Right kidney (tissue), 9 donors: ENCODE measurements around the gene MT1A.

Experiments used
- DNase-seq: peaks from one replicate; pipeline ENCODE4 v3.0.0-alpha.2; 2016
- long read RNA-seq, 8 donors: transcript quantifications; one replicate each; lab custom pipeline, GENCODE V29; 2026

The MT1A gene
- long read RNA-seq, donor 1 = 0 reads
- long read RNA-seq, donor 2 = 0 reads
- long read RNA-seq, donor 3 = 0 reads
- long read RNA-seq, donor 4 = 0 reads
- long read RNA-seq, donor 5 = 0 reads
- long read RNA-seq, donor 6 = 0 reads
- long read RNA-seq, donor 7 = 0 reads
- long read RNA-seq, donor 8 = 0 reads

DNA sequence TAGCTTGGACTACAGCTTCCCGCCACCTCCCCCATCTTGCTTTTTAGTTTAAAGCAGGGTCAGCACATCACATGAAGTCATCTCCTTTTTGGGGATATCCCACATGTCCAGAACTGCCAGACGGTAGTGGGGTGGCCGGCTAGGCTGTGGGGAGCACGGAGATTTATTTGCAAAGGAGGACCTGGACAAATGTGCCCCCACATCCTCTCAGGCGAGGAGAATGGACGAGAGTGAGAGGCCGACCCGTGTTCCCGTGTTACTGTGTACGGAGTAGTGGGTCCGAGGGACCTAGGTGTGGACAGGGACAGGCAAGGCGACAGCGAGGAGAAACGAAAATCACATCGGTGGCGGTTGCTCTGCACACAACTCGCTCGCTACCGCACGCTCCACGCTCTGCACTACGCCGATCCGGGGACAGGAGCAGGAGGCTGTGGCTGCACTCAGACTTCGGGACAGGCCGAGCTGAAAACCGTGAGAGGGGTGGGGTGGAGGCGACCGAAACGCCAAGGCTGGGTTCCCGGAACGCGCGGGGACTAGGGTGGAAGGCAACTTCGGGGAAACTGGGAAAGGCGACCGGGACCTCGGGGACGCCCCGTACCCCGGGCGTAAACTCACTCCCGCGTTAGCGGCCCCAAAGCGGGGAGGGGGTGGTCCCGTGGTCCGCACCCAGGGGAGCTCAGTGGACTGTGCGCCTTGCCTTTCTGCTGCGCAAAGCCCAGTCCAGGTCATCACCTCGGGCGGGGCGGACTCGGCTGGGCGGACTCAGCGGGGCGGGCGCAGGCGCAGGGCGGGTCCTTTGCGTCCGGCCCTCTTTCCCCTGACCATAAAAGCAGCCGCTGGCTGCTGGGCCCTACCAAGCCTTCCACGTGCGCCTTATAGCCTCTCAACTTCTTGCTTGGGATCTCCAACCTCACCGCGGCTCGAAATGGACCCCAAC lies at the start of gene MT1A:
MT1A (plus strand) TSS at position 853 of the 937 bp plus-strand sequence; CDS start at position 926, 73 bp downstream.
- peak; percentile 61 for DNase-seq

- no peak for DNase-seq
Observed at GRCh38 chr16:56588781-56589140, 49.7 kb upstream of the MT1A start.

- DNase-seq = peak; percentile 53
Observed at GRCh38 chr16:56589141-56590039, 49.1 kb upstream of the MT1A start, which contains the start of gene MT3. Gene MT3, plus strand, starts transcription at chr16:56589528. Its CDS starts 63 bp downstream, at chr16:56589591.

GRCh38 chr16:56591377-56592060 lies 46.9 kb upstream of the MT1A start:
- no peak for DNase-seq

DNA sequence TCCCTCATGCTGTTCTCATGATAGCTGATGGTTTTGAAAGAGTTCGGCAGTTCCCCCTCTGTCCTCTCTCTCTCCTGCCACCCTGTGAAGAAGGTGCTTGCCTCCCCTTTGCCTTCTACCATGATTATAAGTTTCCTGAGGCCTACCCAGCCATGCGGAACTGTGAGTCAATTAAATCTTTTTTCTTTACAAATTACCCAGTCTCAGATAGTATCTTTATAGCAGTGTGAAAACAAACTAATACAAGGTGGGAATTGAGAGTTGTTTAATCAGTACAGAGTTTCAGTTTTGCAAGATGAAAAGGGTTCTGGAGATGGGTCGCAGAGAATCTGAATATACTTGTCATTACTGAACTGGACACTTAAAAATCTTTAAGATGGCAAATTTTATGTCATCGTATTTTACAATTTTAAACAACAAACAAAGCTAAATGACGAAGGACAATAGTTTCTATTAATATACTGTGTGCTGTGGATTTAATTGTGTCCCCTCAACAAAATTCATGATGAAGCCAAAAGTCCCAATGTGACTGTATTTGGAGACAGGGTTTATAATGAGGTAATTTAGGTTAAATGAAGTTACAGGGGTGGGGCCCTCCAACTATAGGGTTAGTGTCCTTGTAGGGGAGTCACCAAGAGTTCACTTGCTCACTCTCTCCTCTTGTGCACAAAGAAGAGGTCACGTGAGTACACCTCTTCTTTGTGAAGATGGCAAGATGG lies 44.7 kb upstream of the MT1A start:
- no peak for DNase-seq

- no peak for DNase-seq
Observed at GRCh38 chr16:56594292-56594619, 44.2 kb upstream of the MT1A start.

GRCh38 chr16:56600398-56600999 lies 38.0 kb upstream of the MT1A start:
- DNase-seq = no peak

DNA sequence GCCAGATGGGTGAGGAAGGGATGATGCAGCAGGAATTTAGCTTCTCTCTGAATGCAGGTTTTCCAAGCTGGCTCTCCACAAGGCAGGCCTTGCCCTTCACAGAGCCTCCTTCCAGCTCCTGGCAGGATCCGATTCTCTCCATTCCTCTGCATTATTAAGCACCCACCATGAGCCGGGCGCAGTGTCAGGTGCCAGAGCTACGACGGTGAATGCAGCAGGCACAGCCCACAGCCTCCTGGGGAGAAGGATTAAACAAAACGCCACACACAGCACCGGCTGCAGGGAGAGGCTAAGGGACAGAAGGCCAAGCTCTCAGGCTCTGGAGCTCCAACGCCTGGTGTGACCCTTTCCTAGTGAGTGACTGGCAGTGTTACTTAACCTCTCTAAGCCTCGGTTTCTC lies 37.1 kb upstream of the MT1A start:
- no peak for DNase-seq

GRCh38 chr16:56603589-56603988 lies 34.9 kb upstream of the MT1A start:
- no peak for DNase-seq

- no peak for DNase-seq
Observed at GRCh38 chr16:56604966-56605365, 33.5 kb upstream of the MT1A start.

- DNase-seq = no peak
Observed at GRCh38 chr16:56605475-56605874, 33.0 kb upstream of the MT1A start.

- no peak for DNase-seq
Observed at GRCh38 chr16:56606071-56606475, 32.4 kb upstream of the MT1A start.

DNA sequence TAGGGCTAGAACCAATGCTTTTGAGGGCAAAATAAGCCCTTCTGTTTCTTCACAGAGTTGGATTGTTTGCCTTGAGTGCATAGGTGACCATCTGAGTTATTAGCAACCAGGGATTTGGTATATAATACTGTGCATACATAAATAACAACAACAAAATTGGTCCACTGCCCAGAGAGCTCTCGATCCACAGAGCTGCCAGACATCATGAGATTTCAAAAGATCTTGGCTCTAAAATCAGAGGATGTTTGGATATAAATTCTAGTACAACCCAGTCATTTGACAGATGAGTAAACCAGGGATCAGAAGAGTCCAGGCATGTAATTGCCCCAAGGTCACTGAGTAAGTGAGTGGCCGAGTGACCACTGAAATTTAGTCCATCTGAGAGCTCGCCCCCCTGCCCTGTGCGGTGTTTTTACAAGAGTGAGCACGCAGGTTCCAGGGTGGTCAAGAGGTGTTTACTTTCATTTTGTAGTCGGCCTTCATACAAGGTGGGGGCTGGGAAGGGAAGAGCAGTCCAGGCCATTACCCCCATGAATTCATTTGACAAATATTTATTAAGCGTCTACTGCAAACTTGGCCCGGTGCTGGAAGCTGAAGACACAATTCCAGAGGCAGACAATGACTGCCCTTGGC lies 31.9 kb upstream of the MT1A start:
- DNase-seq = peak; percentile 55

DNA sequence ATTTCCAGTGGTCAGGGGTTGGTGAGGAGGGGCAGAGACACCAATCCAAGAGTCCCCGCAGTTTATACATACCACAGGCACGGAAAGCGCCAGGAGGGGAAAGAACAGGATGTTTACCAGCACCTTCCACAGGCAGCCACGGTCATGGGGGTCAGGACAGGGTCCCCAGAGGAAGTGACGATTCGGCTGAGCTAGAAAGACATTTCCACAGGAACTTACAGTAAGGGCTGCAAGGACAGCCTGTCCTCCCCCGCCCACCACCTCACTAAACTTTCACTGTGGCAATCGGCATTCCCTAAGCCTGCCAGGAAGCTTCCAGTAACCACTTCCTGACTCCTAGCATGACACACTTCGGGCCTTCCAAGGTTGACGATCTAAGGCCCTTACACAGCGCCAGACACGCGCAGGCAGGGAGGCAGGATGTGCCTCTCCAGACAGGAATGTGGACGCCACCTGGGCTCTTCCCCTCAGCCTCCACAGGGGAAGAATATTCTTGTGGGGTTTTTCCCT lies 31.3 kb upstream of the MT1A start:
- peak; percentile 59 for DNase-seq

DNA sequence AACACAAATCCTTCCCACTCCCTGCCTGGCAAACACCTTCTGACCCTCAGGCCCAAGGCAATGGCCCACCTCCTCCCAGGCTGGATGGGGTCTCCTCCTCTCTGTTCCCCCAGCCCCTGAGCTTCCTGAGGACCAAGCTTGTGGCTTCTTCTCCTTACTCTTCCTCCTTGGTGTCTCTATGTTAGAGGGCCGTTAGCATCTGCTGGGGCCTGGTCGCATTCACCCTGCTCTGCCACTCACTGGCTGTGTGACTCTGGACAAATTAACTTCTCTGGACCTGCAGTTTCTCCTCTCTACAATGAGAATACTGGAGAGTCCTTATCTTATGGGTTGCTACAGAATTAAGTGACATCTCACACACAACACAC lies 30.8 kb upstream of the MT1A start:
- DNase-seq = no peak

DNA sequence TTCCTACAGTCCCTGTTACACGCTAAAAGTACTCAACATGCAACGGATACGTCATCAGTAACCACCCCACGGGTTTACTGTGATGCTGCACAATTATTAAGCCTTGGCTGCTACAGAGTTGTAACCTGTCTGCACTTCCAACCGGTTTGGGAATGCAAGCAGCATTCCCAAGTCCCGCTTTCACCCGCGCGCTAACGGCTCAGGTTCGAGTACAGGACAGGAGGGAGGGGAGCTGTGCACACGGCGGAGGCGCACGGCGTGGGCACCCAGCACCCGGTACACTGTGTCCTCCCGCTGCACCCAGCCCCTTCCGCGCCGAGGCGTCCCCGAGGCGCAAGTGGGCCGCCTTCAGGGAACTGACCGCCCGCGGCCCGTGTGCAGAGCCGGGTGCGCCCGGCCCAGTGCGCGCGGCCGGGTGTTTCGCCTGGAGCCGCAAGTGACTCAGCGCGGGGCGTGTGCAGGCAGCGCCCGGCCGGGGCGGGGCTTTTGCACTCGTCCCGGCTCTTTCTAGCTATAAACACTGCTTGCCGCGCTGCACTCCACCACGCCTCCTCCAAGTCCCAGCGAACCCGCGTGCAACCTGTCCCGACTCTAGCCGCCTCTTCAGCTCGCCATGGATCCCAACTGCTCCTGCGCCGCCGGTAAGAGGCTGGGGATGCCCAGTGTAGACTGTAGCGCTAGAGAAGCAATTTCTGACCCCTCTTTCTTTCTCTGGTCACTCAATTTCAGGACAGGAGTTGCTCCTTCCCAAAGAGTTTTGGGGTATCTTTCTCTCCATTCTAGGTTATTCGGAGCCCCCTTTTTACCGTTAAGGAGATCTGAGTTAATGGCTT lies 30.2 kb upstream of the MT1A start, which contains the start of gene MT2A:
MT2A (plus strand) TSS at position 542 of the 833 bp plus-strand sequence; CDS start at position 614, 72 bp downstream.
- DNase-seq = peak; percentile 87

DNA sequence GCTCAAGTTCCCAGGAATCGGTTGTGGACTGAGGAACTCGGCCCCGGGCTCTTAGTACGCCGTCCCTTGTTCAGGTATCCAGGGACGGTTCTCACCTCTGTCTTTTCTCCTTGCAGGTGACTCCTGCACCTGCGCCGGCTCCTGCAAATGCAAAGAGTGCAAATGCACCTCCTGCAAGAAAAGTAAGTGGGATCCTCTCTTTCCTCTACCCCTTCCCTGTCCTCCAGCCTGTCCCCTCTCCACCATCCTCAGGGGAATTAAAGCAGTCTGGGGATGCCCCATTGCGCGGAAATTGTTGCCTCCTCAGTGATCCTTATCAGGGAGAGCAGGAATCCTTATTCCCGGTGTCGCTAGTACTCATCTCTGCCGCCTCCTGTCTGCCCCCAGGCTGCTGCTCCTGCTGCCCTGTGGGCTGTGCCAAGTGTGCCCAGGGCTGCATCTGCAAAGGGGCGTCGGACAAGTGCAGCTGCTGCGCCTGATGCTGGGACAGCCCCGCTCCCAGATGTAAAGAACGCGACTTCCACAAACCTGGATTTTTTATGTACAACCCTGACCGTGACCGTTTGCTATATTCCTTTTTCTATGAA lies 29.5 kb upstream of the MT1A start:
- no peak for DNase-seq

- peak; percentile 60 for DNase-seq
Observed at GRCh38 chr16:56609463-56609921, 29.0 kb upstream of the MT1A start.
